K562 (cell line): ENCODE measurements around the gene EPOP.

ENCODE experiments used
- CHD4 ChIP-seq: fragments of 200-600 bp; sonication (generic); IDR thresholded peaks from 3 replicates; pipeline ENCODE4 v1.6.1; 2012; ENCODE audit warnings: low read depth, mild to moderate bottlenecking, mixed read lengths, low read length, inconsistent platforms; ENCODE audit not compliant: insufficient read depth, insufficient replicate concordance, poor library complexity, severe bottlenecking
- DPF2 ChIP-seq: fragments of 450-650 bp; IDR thresholded peaks from 2 replicates; pipeline ENCODE4 v1.6.1; 2016
- ETS2 ChIP-seq: IDR thresholded peaks from 2 replicates; pipeline ENCODE4 v1.6.1; 2016; ENCODE audit warnings: borderline replicate concordance, missing genetic modification characterization, mild to moderate bottlenecking, moderate library complexity, missing compliant biosample characterization; ENCODE audit not compliant: poor library complexity, severe bottlenecking
- EZH2 ChIP-seq: IDR thresholded peaks from 2 replicates; pipeline ENCODE4 v1.6.1; 2012; ENCODE audit warnings: low read depth, mild to moderate bottlenecking, inconsistent platforms, low read length, borderline replicate concordance
- FOXM1 ChIP-seq, 2 experiments: fragments of 450-650 bp in 1 of 2; sonication (generic) in 1 of 2; formaldehyde crosslinking in 1 of 2; IDR thresholded peaks; 2 replicates each; pipeline versions ENCODE4 v1.6.1 to v1.9.0; 2017 to 2022; ENCODE audit warnings: low read depth in 2 of 2, mild to moderate bottlenecking in 2 of 2, missing genetic modification reagents in 1 of 2, moderate library complexity in 1 of 2
- NR4A1 ChIP-seq, 2 experiments: fragments of 250-450 bp in 1 of 2; fragments of 450-650 bp in 1 of 2; sonication (Bioruptor Pico) in 1 of 2; IDR thresholded peaks; 2 replicates each; pipeline versions ENCODE4 v1.4.0 to v1.6.1; 2016 to 2020; ENCODE audit warnings: mild to moderate bottlenecking in 2 of 2, missing compliant biosample characterization in 1 of 2, missing genetic modification characterization in 1 of 2, moderate library complexity in 1 of 2
- RBBP5 ChIP-seq: fragments of 200-600 bp; sonication (generic); IDR thresholded peaks from 2 replicates; pipeline ENCODE4 v1.6.1; 2012; ENCODE audit warnings: borderline replicate concordance, mild to moderate bottlenecking, low read length, control low read depth, inconsistent platforms; ENCODE audit not compliant: insufficient read depth, poor library complexity, severe bottlenecking
- ZFP1 ChIP-seq: fragments of 450-650 bp; formaldehyde crosslinking; IDR thresholded peaks from 2 replicates; pipeline ENCODE4 v1.4.0; 2020; ENCODE audit warnings: mild to moderate bottlenecking, mixed read lengths
- TF ChIP-seq, protein P1 (sequence below), 3 experiments: IDR thresholded peaks in 2 of 3; conservative IDR thresholded peaks in 1 of 3; 2 replicates each; pipeline ENCODE4 v1.5.1; 2011 to 2012; ENCODE audit warnings: low read length in 3 of 3, mild to moderate bottlenecking in 3 of 3, control low read depth in 2 of 3, improper control_type of control experiment in 1 of 3, inconsistent platforms in 1 of 3, low read depth in 1 of 3, mixed read lengths in 1 of 3, moderate library complexity in 1 of 3; ENCODE audit not compliant: insufficient read depth in 2 of 3
- TF ChIP-seq, protein P2 (sequence below): fragments of 450-650 bp; formaldehyde crosslinking; conservative IDR thresholded peaks from 2 replicates; pipeline ENCODE4 v1.4.0; 2022; ENCODE audit warnings: mild to moderate bottlenecking, missing genetic modification characterization

DNA sequence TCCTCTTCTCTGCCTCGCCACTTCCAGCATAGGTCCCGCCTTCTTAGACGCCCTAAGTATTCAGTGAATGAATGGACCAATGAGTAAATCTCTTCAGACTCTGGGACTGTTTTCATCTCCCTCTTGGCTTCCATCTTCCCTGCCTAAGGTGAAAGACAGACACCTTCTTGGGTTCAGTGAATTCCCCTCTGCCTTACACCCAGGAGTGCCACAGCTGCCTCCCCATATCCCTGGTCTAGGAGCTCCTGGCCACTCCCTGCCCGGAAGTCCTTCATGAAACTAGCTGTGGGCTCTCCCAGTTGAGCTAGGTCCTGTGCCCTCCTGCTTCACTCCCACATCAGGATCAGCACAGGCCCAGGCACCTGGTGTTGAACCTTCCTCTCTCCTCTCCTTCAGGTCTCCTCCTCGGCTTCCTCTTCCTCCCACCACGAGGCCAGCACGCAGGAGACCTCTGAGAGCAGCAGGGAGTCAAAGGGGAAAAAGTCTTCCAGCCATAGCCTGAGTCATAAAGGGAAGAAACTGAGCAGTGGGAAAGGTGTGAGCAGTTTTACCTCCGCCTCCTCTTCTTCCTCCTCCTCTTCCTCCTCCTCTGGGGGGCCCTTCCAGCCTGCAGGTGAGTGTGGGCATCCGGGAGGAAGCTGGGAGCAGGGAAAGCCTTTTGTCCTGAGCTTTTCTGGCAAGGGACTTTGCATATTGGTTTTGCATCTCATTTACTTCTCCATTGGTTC is 40.6 kb upstream of the EPOP start:
- no peak for TF ChIP-seq ZFP1 (CRISPR knock-in tag)
- TF ChIP-seq ETS2 (tag), result no peak
- TF ChIP-seq, protein P1, sequence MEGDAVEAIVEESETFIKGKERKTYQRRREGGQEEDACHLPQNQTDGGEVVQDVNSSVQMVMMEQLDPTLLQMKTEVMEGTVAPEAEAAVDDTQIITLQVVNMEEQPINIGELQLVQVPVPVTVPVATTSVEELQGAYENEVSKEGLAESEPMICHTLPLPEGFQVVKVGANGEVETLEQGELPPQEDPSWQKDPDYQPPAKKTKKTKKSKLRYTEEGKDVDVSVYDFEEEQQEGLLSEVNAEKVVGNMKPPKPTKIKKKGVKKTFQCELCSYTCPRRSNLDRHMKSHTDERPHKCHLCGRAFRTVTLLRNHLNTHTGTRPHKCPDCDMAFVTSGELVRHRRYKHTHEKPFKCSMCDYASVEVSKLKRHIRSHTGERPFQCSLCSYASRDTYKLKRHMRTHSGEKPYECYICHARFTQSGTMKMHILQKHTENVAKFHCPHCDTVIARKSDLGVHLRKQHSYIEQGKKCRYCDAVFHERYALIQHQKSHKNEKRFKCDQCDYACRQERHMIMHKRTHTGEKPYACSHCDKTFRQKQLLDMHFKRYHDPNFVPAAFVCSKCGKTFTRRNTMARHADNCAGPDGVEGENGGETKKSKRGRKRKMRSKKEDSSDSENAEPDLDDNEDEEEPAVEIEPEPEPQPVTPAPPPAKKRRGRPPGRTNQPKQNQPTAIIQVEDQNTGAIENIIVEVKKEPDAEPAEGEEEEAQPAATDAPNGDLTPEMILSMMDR (IDR thresholded peaks at IDR 0.05 in 2 of 3, conservative IDR thresholded peaks at IDR 0.05 in 1 of 3; ENCODE audit: insufficient read depth in 2 of 3, low read depth in 1 of 3, low read length in 3 of 3), result no peak
- TF ChIP-seq NR4A1 (CRISPR knock-in tag; IDR thresholded peaks at IDR 0.05), result no peak
- TF ChIP-seq NR4A1 (tag; IDR thresholded peaks at IDR 0.05), result no peak
- TF ChIP-seq DPF2, result no peak
- no peak for TF ChIP-seq CHD4
- no peak for TF ChIP-seq FOXM1 (IDR thresholded peaks at IDR 0.05; ENCODE audit: low read depth)
- no peak for TF ChIP-seq FOXM1 (CRISPR knock-in tag; IDR thresholded peaks at IDR 0.05; ENCODE audit: low read depth)
- TF ChIP-seq EZH2, result no peak
- TF ChIP-seq, protein P2, sequence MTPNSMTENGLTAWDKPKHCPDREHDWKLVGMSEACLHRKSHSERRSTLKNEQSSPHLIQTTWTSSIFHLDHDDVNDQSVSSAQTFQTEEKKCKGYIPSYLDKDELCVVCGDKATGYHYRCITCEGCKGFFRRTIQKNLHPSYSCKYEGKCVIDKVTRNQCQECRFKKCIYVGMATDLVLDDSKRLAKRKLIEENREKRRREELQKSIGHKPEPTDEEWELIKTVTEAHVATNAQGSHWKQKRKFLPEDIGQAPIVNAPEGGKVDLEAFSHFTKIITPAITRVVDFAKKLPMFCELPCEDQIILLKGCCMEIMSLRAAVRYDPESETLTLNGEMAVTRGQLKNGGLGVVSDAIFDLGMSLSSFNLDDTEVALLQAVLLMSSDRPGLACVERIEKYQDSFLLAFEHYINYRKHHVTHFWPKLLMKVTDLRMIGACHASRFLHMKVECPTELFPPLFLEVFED, result no peak
- no peak for TF ChIP-seq RBBP5
